IPS-15b (cell line): ENCODE measurements around the gene SHE.

ENCODE experiments used
- H3K27me3 ChIP-seq: one replicate; pipeline ENCODE4 v1.6.1; 2013; ENCODE audit warnings: low read length; ENCODE audit not compliant: control insufficient read depth, insufficient read depth
- H3K36me3 ChIP-seq: one replicate; pipeline ENCODE4 v1.6.1; 2013; ENCODE audit warnings: low read length; ENCODE audit not compliant: control insufficient read depth, insufficient read depth
- H3K4me1 ChIP-seq: one replicate; pipeline ENCODE4 v1.6.1; 2013; ENCODE audit warnings: mild to moderate bottlenecking, low read length; ENCODE audit not compliant: control insufficient read depth, insufficient read depth
- H3K4me3 ChIP-seq: one replicate; pipeline ENCODE4 v1.5.1; 2013; ENCODE audit warnings: low read depth, low read length
- H3K9ac ChIP-seq: one replicate; pipeline ENCODE4 v1.6.1; 2013; ENCODE audit warnings: low read depth, mild to moderate bottlenecking, low read length
- H3K9me3 ChIP-seq: one replicate; pipeline ENCODE4 v1.6.1; 2013; ENCODE audit warnings: mild to moderate bottlenecking, low read length; ENCODE audit not compliant: control insufficient read depth, insufficient read depth

Gene SHE

DNA sequence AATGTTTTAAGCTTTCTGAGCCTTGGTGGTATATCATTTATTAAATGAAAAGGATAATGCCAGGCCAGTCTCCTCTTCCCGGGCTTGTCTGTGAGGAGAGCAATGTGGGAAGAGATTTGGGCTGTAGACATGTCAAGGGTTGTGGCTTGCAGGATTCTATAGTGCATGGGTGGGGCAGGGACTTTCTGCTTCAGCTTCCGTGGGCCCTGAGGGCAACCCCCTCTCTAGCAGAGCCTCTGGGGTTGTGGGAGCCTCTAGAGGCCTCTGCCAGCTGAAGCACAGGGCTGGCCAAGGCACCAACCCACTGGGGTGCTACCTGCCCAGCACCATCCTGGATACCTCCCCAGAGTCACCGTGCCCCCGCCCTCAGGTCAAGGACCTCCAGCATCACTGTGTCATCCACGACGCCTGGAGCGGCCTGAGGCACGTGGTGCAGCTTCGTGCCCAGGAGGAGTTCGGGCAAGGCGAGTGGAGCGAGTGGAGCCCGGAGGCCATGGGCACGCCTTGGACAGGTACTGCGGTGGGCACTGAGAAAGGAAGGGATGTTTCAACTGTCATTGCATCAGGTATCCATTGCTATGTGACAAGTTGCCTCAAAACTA is 66.5 kb downstream of the SHE start:
- Histone ChIP-seq H3K9me3 (no peaks in the 10 kb centered on the region), H3K27me3 (no peaks in the 10 kb centered on the region), H3K36me3 (no peaks in the 10 kb centered on the region), H3K9ac (no peak overlapping the region), H3K4me1 (peaks cover 13% of the 10 kb centered on the region), H3K4me3 (no peak overlapping the region)

DNA sequence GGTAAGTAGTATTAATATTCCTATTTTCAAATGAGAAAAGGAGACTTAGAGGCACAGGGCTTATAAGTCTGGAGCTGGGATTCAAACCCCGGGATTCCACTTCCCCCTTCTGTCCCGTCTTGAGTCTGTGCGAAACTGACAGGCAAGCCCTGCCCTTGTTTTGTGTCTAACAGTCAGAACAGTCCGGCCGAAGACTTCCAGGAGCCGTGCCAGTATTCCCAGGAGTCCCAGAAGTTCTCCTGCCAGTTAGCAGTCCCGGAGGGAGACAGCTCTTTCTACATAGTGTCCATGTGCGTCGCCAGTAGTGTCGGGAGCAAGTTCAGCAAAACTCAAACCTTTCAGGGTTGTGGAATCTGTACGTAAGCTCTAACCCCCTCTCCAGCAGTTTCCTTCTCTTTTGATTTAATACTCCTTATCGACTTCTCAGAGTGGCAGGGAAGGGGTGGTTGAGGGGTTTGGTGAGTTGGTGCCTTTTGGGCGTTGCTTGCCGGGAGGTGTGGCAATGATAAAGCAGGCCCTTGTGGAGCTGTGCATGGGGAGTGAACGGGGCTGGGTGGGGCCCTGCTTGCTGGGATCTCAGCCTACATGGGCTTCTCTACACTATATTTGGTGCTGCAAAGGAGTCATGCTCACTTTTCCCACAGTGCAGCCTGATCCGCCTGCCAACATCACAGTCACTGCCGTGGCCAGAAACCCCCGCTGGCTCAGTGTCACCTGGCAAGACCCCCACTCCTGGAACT is 67.7 kb downstream of the SHE start:
- peaks cover 18% of the 10 kb centered on the region for H3K4me1 ChIP-seq
- no peaks in the 10 kb centered on the region for H3K36me3 ChIP-seq
- H3K9ac ChIP-seq: no peak overlapping the region
- H3K4me3 ChIP-seq: no peak overlapping the region
- no peaks in the 10 kb centered on the region for H3K27me3 ChIP-seq
- H3K9me3 ChIP-seq: no peaks in the 10 kb centered on the region

DNA sequence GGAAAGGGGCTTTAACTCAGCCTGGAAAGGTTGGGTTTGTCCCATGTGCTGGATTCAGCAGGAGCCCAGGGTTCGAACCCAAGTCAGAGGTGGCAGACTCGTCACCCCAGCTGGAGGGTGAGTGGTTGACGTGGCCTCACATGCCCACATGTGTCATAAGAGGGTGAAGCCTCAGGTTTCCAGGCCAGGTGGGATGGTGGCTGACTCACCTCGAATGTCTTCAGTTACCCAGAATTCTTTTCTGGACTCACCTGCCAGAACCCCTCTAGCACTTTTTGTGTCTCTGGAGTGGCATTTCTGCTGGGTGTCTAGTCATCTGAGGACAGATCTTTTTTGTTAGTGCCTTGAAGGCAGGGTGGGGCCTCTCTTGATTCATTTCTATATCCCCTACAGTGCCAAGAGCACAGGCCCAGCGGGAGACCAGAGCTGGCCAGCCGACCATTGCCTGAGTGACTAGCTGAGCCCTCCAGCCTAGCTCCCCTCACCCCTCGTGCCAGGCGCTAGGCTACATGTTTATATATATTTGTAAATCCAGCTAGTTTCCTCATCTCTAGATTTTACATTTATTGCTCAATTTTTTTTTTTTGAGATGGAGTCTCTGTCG is 68.9 kb downstream of the SHE start:
- Histone ChIP-seq H3K9me3 (no peaks in the 10 kb centered on the region), H3K27me3 (no peaks in the 10 kb centered on the region), H3K4me3 (no peak overlapping the region), H3K36me3 (no peaks in the 10 kb centered on the region), H3K9ac (no peak overlapping the region), H3K4me1 (peaks cover 18% of the 10 kb centered on the region)

DNA sequence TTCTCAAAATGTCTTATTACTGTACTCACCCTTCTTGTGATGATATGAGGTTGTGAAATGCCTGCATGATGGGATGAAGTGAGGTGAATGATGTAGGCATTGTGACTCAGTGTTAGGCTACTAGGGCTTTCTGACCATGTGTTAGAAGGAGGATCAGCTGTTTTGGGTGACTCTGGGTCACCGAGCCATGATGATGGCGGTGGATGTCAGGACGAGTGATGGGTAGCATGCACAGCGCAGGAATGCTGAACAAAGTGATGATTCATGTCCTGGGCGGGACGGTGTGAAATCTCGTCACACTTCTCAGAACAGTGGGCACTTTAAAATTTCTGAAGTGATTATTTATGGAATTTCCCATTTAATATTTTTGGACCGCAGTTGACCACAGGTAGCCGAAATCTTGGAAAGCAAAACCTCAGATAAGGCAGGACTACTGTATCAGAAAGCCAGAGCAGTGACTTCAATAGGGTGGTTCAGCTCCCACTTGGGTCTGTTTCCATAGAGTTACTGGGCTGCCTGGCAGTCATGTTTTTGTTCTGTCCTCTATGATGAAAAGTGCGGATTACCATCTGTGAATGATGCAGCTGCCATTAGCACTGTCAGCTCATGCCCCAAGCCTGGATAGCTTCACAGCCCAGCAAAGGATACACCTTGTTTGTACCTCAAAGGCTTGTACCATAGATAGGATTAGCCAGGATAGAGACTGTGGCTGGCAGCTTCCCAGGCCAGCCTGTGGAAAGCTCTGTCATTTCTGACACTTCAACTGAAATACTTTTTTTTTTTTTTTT is 70.4 kb downstream of the SHE start:
- H3K4me3 ChIP-seq: no peak overlapping the region
- no peaks in the 10 kb centered on the region for H3K9me3 ChIP-seq
- peaks cover 18% of the 10 kb centered on the region for H3K4me1 ChIP-seq
- H3K9ac ChIP-seq: no peak overlapping the region
- no peaks in the 10 kb centered on the region for H3K27me3 ChIP-seq
- H3K36me3 ChIP-seq: no peaks in the 10 kb centered on the region

DNA sequence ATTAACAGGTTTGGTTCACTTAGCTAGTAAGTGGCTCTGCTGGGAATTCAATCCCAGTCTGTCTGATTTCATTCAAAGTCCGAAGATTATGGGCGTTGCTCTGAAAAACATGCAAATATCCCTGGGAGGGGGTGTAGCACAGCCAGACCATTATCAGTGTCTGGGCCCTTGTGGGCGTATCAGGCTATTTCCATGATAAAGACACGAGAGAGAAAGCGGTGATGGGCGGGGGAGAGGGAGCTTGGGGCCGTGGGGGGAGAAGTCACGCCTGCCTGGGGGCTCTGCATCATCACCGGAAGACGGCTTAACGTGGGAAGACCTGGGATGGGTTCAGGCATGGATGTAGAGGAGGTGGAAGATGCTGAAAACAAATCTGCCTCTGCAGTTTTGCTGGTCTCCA is 71.3 kb downstream of the SHE start:
- peaks cover 18% of the 10 kb centered on the region for H3K4me1 ChIP-seq
- no peaks in the 10 kb centered on the region for H3K36me3 ChIP-seq
- no peak overlapping the region for H3K9ac ChIP-seq
- H3K27me3 ChIP-seq: no peaks in the 10 kb centered on the region
- H3K4me3 ChIP-seq: no peak overlapping the region
- no peaks in the 10 kb centered on the region for H3K9me3 ChIP-seq

DNA sequence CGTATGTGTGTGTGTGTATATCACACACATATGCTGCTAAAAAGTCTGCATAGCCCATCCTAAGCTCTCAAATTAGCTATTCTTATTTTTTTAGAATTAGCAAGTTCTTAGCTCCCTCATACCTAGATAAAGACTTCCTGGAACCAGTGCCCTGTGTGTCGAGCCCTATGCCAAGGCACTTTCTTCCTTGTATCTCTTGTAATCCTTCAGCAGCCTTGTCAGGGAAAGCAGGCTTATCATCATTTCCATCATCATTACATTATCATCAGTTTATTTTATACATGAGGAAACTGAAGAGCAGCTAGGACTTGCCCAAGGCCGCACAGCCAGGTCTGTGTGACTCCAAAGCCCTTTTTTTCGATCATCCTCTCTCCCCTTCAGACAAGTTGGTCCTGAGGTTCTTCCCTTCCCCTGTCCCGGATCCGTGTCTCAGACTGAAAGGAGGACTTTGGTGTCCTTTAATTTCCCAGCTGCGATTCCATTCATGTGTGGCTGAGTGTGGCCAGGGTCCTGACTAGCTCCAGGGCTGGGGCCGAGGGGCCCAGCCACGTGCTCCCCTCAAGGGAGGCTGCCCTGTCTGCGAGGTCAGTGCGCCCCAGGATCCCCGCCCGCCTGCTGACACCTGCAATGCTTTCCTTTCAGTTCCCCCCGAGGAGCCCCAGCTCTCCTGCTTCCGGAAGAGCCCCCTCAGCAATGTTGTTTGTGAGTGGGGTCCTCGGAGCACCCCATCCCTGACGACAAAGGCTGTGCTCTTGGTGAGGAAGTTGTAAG is 72.2 kb downstream of the SHE start:
- Histone ChIP-seq H3K9me3 (no peaks in the 10 kb centered on the region), H3K4me1 (peaks cover 18% of the 10 kb centered on the region), H3K9ac (no peak overlapping the region), H3K36me3 (no peaks in the 10 kb centered on the region), H3K4me3 (no peak overlapping the region), H3K27me3 (no peaks in the 10 kb centered on the region)
